ENCODE data around the gene ZNF740.
"Not testable (repeated sequence)": the region's sequence is repeated elsewhere in the genome, so short reads cannot be mapped to it uniquely, and the experiment has no call there.

The ZNF740 gene

DNA sequence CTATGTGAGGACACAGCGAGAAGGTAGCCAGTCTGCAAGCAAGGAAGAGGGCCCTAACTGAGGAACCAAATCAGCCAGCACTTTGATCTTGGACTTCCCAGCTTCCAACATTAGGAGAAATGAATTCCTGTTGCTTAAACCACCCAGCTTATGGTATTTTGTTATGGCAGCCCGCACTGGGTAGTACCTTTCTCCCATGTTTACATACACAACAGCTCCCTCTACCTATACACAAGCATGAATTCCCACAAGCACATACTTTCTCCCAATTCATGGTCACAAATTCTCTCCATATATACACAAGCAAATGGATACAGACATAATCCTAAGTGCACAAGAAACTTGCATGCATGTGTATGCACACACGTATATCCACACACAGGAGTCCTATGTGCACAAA, 19.2 kb downstream of the ZNF740 start:
- ChIA-PET POLR2A (no interaction called here), CTCF (interaction anchor here (1.1 to 24.6 kb wide), 9 partner anchors 11 to 135 kb away, joined by 3 to 659 read pairs (median 75); partner anchors contain the start of genes AAAS, CSAD, ITGB7 and MYG1)
- no peak for DNase-seq (ENCODE audit: low read depth, low spot score)
- TF ChIP-seq, protein P1, sequence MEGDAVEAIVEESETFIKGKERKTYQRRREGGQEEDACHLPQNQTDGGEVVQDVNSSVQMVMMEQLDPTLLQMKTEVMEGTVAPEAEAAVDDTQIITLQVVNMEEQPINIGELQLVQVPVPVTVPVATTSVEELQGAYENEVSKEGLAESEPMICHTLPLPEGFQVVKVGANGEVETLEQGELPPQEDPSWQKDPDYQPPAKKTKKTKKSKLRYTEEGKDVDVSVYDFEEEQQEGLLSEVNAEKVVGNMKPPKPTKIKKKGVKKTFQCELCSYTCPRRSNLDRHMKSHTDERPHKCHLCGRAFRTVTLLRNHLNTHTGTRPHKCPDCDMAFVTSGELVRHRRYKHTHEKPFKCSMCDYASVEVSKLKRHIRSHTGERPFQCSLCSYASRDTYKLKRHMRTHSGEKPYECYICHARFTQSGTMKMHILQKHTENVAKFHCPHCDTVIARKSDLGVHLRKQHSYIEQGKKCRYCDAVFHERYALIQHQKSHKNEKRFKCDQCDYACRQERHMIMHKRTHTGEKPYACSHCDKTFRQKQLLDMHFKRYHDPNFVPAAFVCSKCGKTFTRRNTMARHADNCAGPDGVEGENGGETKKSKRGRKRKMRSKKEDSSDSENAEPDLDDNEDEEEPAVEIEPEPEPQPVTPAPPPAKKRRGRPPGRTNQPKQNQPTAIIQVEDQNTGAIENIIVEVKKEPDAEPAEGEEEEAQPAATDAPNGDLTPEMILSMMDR (IDR thresholded peaks at IDR 0.05; ENCODE audit: insufficient read depth, low read length, missing control alignments): no peak
- no peak overlapping the region for H3K4me3 ChIP-seq (ENCODE audit: low read depth, low read length)

DNA sequence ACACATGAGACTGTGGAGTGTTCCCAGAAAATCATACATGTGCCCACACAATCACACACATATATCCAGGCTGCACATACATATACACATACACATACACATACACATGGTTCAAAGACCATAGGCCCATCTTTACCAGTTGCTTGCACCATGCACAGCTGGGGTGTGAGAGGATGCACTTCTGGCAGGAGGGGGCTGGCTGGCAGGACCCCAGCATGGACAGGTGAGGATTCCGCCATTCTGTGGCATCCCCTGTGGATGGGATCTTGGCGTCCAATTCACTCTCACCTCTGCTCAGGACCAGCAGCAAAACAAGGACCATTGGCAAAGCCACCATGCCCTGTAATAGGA, 19.6 kb downstream of the ZNF740 start:
- ChIA-PET POLR2A (no interaction called here), CTCF (interaction anchor here (1.1 to 24.6 kb wide), 7 partner anchors 11 to 135 kb away, joined by 3 to 659 read pairs (median 75); partner anchors contain the start of genes AAAS, CSAD, MYG1 and PFDN5)
- no peak overlapping the region for H3K4me3 ChIP-seq (ENCODE audit: low read depth, low read length)
- TF ChIP-seq, protein P1 (IDR thresholded peaks at IDR 0.05; ENCODE audit: insufficient read depth, low read length, missing control alignments): no peak
- no peak for DNase-seq (ENCODE audit: low read depth, low spot score)

DNA sequence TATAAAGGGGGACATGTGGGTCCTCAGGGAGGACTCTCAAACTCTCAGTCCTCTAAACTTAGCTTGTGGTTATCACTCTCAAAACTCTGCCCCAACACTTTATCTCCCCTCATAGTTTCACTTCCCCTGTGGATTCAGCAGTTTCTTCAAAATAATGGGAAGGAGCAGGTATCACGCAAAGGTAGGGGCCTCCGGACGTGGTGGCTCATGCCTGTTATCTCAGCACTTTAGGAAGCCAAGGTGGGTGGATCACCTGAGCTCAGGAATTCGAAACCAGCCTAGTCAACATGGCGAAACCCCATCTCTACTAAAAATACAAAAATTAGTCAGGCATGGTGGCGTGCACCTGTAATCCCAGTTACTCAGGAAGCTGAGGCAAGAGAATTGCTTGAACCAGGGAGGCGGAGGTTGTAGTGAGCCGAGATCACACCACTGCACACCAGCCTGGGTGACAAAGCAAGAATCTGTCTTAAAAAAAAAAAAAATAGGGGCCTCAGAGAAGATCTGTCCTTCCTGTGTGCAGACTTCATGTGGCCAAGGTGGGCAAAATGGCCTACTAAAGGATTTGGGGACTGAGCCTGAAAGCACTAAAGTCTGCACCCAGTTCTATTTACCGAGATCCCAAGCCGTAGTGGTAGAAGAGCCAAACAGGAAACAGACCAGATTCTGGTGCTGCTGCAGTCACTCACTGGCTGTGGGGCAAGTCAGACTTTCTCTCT, 20.1 kb downstream of the ZNF740 start:
- TF ChIP-seq, protein P1 (IDR thresholded peaks at IDR 0.05; ENCODE audit: insufficient read depth, low read length, missing control alignments): no peak
- CTCF ChIA-PET: interaction anchor here (0.7 to 24.6 kb wide), 8 partner anchors 12 to 136 kb away, joined by 3 to 659 read pairs (median 59); partner anchors contain the start of genes AAAS, CSAD, MYG1 and PFDN5
- POLR2A ChIA-PET: no interaction called here
- no peak overlapping the region for H3K4me3 ChIP-seq (ENCODE audit: low read depth, low read length)
- no peak for DNase-seq (ENCODE audit: low read depth, low spot score)

DNA sequence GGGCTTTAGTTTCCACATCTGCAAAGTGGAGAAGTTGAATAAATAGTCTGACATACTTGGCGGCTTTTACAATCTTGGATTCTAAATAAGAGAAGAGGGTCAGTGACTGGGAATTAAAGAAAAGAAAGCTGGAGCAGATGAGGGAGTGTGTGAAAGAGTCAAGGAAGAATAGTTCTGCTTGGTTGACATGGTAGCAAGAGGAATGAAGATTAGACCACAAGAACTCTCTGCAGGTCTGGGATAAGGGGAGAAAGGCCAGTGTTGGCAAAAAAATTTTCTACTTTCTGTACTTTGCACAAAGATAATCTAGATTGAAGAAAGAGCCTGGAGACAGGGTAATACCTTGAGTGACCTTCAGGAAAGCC, 20.6 kb downstream of the ZNF740 start:
- ChIA-PET POLR2A (no interaction called here), CTCF (interaction anchor here (0.7 to 24.6 kb wide), 7 partner anchors 12 to 136 kb away, joined by 3 to 659 read pairs (median 43); partner anchors contain the start of genes AAAS, CSAD, MYG1 and PFDN5)
- no peak overlapping the region for H3K4me3 ChIP-seq (ENCODE audit: low read depth, low read length)
- no peak for DNase-seq (ENCODE audit: low read depth, low spot score)
- TF ChIP-seq, protein P1 (IDR thresholded peaks at IDR 0.05; ENCODE audit: insufficient read depth, low read length, missing control alignments): no peak

DNA sequence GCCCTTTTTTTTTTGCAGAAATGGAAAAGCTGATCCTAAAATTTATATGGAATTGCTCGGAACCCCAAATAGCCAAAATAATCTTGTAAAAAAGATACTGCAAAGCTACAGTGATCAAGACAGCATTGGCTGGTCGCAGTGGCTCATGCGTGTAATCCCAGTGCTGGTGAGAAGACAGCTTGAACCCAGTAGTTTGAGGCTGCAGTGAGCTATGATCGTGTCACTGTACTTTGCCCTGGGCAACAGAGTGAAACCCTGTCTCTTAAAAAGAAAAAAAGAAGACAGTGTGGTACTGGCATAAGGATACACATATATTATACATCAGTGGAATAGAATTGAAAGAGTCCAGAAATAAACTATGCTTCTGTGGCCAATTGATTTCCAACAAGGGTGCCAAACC, 21.1 kb downstream of the ZNF740 start:
- CTCF ChIA-PET: interaction anchor here (0.7 to 24.6 kb wide), 7 partner anchors 13 to 136 kb away, joined by 3 to 659 read pairs (median 43); partner anchors contain the start of genes AAAS, CSAD, MYG1 and PFDN5
- no peak overlapping the region for H3K4me3 ChIP-seq (ENCODE audit: low read depth, low read length)
- POLR2A ChIA-PET: no interaction called here
- TF ChIP-seq, protein P1 (IDR thresholded peaks at IDR 0.05; ENCODE audit: insufficient read depth, low read length, missing control alignments): no peak
- no peak for DNase-seq (ENCODE audit: low read depth, low spot score)

DNA sequence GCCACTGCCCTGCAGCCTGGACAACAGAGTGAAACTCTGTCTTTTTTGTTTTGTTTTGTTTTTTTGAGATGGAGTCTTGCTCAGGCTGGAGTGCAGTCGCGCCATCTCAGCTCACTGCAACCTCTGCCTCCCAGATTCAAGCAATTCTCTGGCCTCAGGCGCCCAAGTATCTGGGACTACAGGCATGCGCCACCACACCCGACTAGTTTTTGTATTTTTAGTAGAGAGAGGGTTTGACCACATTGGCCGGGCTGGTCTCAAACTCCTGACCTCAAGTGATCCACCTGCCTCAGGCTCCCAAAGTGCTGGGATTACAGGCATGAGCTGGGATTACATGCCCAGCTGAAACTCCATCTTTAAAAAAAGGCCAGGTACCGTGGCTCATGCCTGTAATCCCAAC, 21.8 kb downstream of the ZNF740 start:
- POLR2A ChIA-PET; DNase-seq (ENCODE audit: low read depth, low spot score); H3K4me3 ChIP-seq (ENCODE audit: low read depth, low read length): not testable (repeated sequence)
- CTCF ChIA-PET: interaction anchor here (1.2 to 24.6 kb wide), 5 partner anchors 10 to 137 kb away, joined by 4 to 659 read pairs (median 7); partner anchors contain the start of genes AAAS, MYG1 and PFDN5
